SU-DHL-6 (cell line): ENCODE data around the gene NR2F2.

Source experiments
- H2AFZ ChIP-seq: fragments of 200-600 bp; sonication (generic); 2 replicates; pipeline ENCODE4 v1.6.1; 2014; ENCODE audit warnings: low read depth, mild to moderate bottlenecking, moderate library complexity, mixed read lengths, antibody characterized with exemption, low read length; ENCODE audit not compliant: severe bottlenecking
- H3F3A ChIP-seq: fragments of 200-600 bp; shearing (Covaris generic); 2 replicates; pipeline ENCODE4 v1.6.0; 2016; ENCODE audit warnings: antibody characterized with exemption, mild to moderate bottlenecking; ENCODE audit not compliant: insufficient read depth
- H3K27ac ChIP-seq: fragments of 200-600 bp; sonication (generic); 2 replicates; pipeline ENCODE4 v1.5.1; 2016; ENCODE audit warnings: low read depth, mild to moderate bottlenecking, low read length, moderate library complexity, mixed read lengths
- H3K27me3 ChIP-seq: fragments of 200-600 bp; sonication (generic), shearing (Covaris generic); 2 replicates; pipeline ENCODE4 v1.6.0; 2014; ENCODE audit warnings: mild to moderate bottlenecking, low read length
- H3K36me3 ChIP-seq: fragments of 200-600 bp; sonication (generic); 2 replicates; pipeline ENCODE4 v1.6.1; 2014; ENCODE audit warnings: mild to moderate bottlenecking, low read length, mixed read lengths
- H3K4me2 ChIP-seq: fragments of 300-600, 200-600 bp; shearing (Covaris generic), sonication (generic); 2 replicates; pipeline ENCODE4 v1.6.0; 2014; ENCODE audit warnings: low read length, low read depth, mild to moderate bottlenecking; ENCODE audit not compliant: poor library complexity, severe bottlenecking
- H3K4me3 ChIP-seq: fragments of 200-600 bp; sonication (generic); 2 replicates; pipeline ENCODE4 v1.5.1; 2014; ENCODE audit warnings: antibody characterized with exemption, low read length, mild to moderate bottlenecking, mixed read lengths; ENCODE audit not compliant: insufficient read depth, poor library complexity, severe bottlenecking
- H3K79me2 ChIP-seq: fragments of 200-600 bp; sonication (generic); 2 replicates; pipeline ENCODE4 v1.6.1; 2014; ENCODE audit warnings: mild to moderate bottlenecking, low read length, moderate library complexity; ENCODE audit not compliant: insufficient read depth
- H3K9ac ChIP-seq: fragments of 200-600 bp; sonication (generic); 2 replicates; pipeline ENCODE4 v1.7.0; 2014; ENCODE audit warnings: mild to moderate bottlenecking, low read length
- H3K9me2 ChIP-seq: fragments of 200-600 bp; sonication (generic); replicated peaks from 2 replicates; pipeline ENCODE4 v1.6.1; 2014; ENCODE audit warnings: low read length; ENCODE audit not compliant: insufficient read depth
- H3K9me3 ChIP-seq: fragments of 200-600 bp; sonication (generic); 2 replicates; pipeline ENCODE4 v1.6.1; 2014; ENCODE audit warnings: low read length, mixed read lengths; ENCODE audit not compliant: insufficient read depth
- H4K20me1 ChIP-seq: fragments of 200-600 bp; sonication (generic); 2 replicates; pipeline ENCODE4 v1.6.1; 2014; ENCODE audit warnings: low read depth, mild to moderate bottlenecking, antibody characterized with exemption, low read length, moderate library complexity, mixed read lengths
- CTCF ChIP-seq: fragments of 200-600 bp; sonication (generic); IDR thresholded peaks from one replicate; pipeline ENCODE4 v1.5.1; 2017; ENCODE audit warnings: antibody characterized with exemption, mild to moderate bottlenecking, low read length, moderate library complexity; ENCODE audit not compliant: insufficient read depth, poor library complexity, severe bottlenecking
- EZH2phosphoT487 ChIP-seq: fragments of 200-600 bp; sonication (generic), shearing (Covaris generic); conservative IDR thresholded peaks from 2 replicates; pipeline ENCODE4 v1.6.1; 2018; ENCODE audit warnings: mild to moderate bottlenecking, antibody characterized with exemption, low read length, moderate library complexity, mixed read lengths

The NR2F2 gene

DNA sequence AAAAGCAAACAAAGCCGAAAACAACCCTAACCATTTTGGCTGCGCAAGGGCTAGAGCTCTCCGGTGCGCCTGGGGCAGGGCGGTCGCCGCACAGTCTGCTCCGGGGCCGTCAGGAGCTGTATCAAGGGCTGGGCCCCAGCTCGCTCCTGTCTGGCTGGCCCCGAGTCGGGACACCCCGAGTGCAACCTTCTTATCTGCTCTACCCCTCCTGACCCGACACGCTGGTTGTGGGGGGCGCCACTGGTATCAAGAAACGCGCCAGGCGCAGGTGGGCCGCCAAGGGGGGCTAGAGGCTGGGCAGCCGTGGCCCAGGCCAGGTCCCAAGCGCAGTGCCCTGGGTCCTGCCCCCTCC, 36.0 kb downstream of the NR2F2 start:
- Histone ChIP-seq H3K4me2 (no peak overlapping the region), H3K27me3 (no peaks in the 10 kb centered on the region), H3K79me2 (no peaks in the 10 kb centered on the region), H3K36me3 (no peaks in the 10 kb centered on the region), H3K9me2 (no peaks in the 10 kb centered on the region), H3K9ac (no peak overlapping the region), H3K4me3 (no peak overlapping the region), H4K20me1 (no peaks in the 10 kb centered on the region), H2AFZ (no peak overlapping the region), H3K9me3 (no peaks in the 10 kb centered on the region), H3K27ac (no peak overlapping the region), H3F3A (no peaks in the 10 kb centered on the region)
- no peak for TF ChIP-seq CTCF

DNA sequence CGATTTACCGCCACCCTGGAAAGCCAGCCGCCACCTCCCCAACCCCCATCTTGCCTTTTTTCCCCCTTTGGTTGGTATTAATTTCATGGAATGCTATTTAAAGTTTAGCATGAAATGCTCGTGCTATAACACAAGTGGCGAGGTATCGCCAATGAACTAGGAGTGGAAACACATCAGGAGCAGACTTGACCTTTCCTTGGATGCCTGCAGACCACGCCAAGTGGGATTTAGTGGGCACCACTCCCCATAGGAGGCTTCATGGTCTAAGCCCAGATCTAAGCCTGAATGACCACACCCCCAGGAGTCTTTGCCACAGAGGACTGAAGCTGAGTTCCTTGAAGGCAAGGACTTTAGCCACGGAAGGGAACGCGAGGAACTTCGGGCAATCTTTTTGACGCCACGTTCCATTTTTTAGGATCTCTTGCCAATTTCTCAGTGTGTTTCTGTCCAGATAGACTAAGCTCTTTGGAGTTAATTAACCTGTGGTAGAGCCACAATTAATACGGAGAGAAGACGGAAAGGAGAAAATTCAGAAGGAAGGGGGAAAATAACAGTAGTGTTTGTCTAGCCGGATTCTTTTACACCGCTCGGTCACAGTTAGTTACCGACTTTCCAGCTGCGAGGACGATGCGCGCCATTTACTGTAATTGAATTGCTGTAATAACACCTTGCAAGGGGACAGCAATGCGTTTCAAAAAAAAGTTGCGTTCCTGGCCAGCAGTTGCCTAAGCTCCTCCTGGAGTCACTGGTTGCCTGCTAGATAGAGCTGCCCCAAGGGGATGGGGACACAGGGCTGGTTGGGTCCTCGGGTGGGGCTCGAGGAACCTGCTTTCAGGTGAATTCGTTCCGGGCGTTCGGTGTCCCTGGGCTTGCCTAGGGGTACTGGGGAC, 37.1 kb downstream of the NR2F2 start:
- H3K79me2 ChIP-seq = no peaks in the 10 kb centered on the region
- no peaks in the 10 kb centered on the region for H3K9me2 ChIP-seq
- H3K9me3 ChIP-seq = no peaks in the 10 kb centered on the region
- no peaks in the 10 kb centered on the region for H3F3A ChIP-seq
- no peak overlapping the region for H3K27ac ChIP-seq
- no peaks in the 10 kb centered on the region for H3K36me3 ChIP-seq
- H3K9ac ChIP-seq = no peak overlapping the region
- no peaks in the 10 kb centered on the region for H3K27me3 ChIP-seq
- no peak overlapping the region for H3K4me3 ChIP-seq
- no peak overlapping the region for H2AFZ ChIP-seq
- no peaks in the 10 kb centered on the region for H4K20me1 ChIP-seq
- no peak for TF ChIP-seq EZH2phosphoT487
- no peak for TF ChIP-seq CTCF
- no peak overlapping the region for H3K4me2 ChIP-seq

DNA sequence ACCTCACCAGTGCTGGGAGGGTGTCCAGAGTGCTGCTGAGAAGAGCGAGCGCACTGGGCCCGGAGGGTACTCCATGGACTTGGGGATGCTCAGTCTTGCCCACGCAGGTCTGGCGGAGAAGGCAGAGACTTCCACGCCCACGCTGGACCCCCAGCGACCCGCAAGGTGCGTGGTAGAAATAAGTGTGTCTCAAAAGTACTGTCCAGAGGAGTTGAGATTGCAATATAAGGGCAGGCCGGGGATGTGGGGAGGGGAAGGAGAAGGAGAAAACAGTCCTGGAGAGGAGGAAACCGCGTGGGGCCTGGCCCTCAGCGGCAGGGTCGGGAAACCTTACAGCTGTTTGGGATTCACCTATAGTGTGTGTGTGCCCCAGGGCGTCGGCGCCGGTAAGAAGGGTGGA, 38.9 kb downstream of the NR2F2 start:
- Histone ChIP-seq H3K9me3 (no peaks in the 10 kb centered on the region), H4K20me1 (no peaks in the 10 kb centered on the region), H3K9me2 (no peaks in the 10 kb centered on the region), H3K4me2 (no peak overlapping the region), H3K4me3 (no peak overlapping the region), H3K9ac (no peak overlapping the region), H3F3A (no peaks in the 10 kb centered on the region), H2AFZ (no peak overlapping the region), H3K36me3 (no peaks in the 10 kb centered on the region), H3K27ac (no peak overlapping the region), H3K27me3 (no peaks in the 10 kb centered on the region), H3K79me2 (no peaks in the 10 kb centered on the region)
- no peak for TF ChIP-seq EZH2phosphoT487
- no peak for TF ChIP-seq CTCF
